Measurements from ENCODE around the gene MEAK7. TPM values are rescaled to one million over a fixed set of nuclear protein-coding genes. Genes with fewer than 3 reads are reported as not detected.

Gene MEAK7
- total RNA-seq, 1 donor from 2014 or later: 8.2 TPM

DNA sequence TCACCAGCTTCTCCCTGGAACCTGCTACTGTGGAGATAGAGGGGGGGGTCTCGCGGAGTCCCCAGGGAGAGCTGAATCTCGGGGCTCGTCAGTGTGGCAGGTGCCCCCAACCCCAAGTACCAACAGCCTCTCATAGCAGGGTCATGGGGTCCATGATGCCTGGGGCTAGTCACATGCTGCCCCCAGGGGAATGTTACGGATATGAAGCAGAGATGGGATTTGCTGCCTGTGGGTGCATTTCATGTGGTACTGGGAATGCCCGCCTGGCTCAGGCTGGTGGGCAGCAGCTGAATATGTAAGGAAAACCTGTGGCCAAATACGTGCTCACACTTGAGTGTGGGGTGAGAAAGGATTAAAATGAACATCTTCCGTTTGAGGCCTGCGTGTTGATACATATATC lies 49.4 kb downstream of the MEAK7 start:
- DNase-seq (ENCODE audit: low spot score in 2 of 2) (no peak), FAIRE-seq (no peak)

Other genes with a start within 250 kb of the MEAK7 start
- 0.82 TPM for gene WFDC1, start 209.8 kb downstream of the MEAK7 start, total RNA-seq
- gene ATP2C2, start 136.1 kb downstream of the MEAK7 start, total RNA-seq: 6.1 TPM
- gene COTL1, start 113.4 kb upstream of the MEAK7 start, total RNA-seq: 87.2 TPM
- 60.3 TPM for gene KLHL36, start 143.9 kb upstream of the MEAK7 start, total RNA-seq
- 53.8 TPM for gene USP10, start 195.3 kb upstream of the MEAK7 start, total RNA-seq